ENCODE data around the gene FBXL17. TPM values are rescaled to one million over a fixed set of nuclear protein-coding genes. Genes with fewer than 3 reads are reported as not detected.

FBXL17 gene
- total and polyA plus RNA-seq, 4 donors, result 2.1 to 14.1 (median 6.3) TPM

DNA sequence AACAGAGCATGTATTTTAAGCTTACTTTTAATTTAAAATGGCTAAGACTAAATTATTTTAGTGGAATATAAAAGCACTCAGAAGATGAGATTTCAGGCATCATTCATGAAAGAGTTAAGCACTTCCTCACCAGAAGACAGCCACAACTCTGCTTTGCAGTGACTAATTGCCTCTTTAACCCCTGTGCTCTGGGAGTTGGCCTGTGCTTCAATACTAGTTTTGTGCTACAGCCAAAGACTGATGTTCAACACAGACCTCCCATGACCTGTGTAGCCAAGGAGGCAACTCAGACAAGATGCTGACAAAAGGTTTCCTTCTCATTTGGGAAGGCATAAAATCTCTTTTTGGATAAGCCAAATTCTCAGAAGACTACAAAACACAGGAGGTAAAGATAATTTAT is 353.5 kb downstream of the FBXL17 start (continued):
- no peak for TF ChIP-seq JUND (IDR thresholded peaks at IDR 0.05)
- TF ChIP-seq, protein P1, sequence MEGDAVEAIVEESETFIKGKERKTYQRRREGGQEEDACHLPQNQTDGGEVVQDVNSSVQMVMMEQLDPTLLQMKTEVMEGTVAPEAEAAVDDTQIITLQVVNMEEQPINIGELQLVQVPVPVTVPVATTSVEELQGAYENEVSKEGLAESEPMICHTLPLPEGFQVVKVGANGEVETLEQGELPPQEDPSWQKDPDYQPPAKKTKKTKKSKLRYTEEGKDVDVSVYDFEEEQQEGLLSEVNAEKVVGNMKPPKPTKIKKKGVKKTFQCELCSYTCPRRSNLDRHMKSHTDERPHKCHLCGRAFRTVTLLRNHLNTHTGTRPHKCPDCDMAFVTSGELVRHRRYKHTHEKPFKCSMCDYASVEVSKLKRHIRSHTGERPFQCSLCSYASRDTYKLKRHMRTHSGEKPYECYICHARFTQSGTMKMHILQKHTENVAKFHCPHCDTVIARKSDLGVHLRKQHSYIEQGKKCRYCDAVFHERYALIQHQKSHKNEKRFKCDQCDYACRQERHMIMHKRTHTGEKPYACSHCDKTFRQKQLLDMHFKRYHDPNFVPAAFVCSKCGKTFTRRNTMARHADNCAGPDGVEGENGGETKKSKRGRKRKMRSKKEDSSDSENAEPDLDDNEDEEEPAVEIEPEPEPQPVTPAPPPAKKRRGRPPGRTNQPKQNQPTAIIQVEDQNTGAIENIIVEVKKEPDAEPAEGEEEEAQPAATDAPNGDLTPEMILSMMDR (IDR thresholded peaks at IDR 0.05; ENCODE audit: low read depth, low read length, missing input control), result no peak
- TF ChIP-seq FOXA2 (IDR thresholded peaks at IDR 0.05), result no peak
- TF ChIP-seq RXRA (IDR thresholded peaks at IDR 0.05), result no peak

DNA sequence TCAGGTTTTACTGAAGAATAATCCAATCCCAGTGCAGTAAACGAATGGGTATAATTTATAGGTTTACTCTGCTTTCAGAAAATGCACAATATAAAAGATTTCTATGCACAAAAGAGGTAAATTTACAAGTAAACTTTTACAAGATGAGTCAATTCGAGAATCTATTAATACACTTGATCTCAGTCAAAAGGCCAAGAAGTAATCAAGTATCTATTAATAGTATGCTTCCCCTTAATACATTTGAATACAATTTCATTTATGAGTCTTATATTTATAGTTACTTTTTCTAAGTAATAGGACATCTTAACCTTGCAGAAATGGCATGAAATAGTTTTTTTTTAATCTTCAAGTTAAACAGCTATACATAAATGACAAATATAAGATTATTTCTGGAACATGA is 355.9 kb downstream of the FBXL17 start:
- no peak overlapping the region for H3K4me3 ChIP-seq (ENCODE audit: low read depth in 1 of 3, low read length in 3 of 3)
- no peaks in the 10 kb centered on the region for H3K27me3 ChIP-seq (ENCODE audit: control insufficient read depth in 4 of 4, insufficient read depth in 4 of 4, low read length in 3 of 4)
- no peaks in the 10 kb centered on the region for H3K36me3 ChIP-seq (ENCODE audit: control insufficient read depth in 4 of 4, insufficient read depth in 3 of 4, low read depth in 1 of 4, low read length in 3 of 4)
- no peak overlapping the region for H3K9ac ChIP-seq (ENCODE audit: low read depth in 1 of 2, low read length in 2 of 2)
- H3K9me3 ChIP-seq (ENCODE audit: control insufficient read depth in 4 of 4, low read length in 3 of 4), result no peaks in the 10 kb centered on the region
- 93% methylated on average over 2 of the region's 2 CpGs for WGBS
- DNase-seq (ENCODE audit: low spot score), result no peak
- TF ChIP-seq, protein P2, sequence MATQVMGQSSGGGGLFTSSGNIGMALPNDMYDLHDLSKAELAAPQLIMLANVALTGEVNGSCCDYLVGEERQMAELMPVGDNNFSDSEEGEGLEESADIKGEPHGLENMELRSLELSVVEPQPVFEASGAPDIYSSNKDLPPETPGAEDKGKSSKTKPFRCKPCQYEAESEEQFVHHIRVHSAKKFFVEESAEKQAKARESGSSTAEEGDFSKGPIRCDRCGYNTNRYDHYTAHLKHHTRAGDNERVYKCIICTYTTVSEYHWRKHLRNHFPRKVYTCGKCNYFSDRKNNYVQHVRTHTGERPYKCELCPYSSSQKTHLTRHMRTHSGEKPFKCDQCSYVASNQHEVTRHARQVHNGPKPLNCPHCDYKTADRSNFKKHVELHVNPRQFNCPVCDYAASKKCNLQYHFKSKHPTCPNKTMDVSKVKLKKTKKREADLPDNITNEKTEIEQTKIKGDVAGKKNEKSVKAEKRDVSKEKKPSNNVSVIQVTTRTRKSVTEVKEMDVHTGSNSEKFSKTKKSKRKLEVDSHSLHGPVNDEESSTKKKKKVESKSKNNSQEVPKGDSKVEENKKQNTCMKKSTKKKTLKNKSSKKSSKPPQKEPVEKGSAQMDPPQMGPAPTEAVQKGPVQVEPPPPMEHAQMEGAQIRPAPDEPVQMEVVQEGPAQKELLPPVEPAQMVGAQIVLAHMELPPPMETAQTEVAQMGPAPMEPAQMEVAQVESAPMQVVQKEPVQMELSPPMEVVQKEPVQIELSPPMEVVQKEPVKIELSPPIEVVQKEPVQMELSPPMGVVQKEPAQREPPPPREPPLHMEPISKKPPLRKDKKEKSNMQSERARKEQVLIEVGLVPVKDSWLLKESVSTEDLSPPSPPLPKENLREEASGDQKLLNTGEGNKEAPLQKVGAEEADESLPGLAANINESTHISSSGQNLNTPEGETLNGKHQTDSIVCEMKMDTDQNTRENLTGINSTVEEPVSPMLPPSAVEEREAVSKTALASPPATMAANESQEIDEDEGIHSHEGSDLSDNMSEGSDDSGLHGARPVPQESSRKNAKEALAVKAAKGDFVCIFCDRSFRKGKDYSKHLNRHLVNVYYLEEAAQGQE (IDR thresholded peaks at IDR 0.05), result no peak
- TF ChIP-seq, protein P3, sequence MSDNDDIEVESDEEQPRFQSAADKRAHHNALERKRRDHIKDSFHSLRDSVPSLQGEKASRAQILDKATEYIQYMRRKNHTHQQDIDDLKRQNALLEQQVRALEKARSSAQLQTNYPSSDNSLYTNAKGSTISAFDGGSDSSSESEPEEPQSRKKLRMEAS (IDR thresholded peaks at IDR 0.05), result no peak
- TF ChIP-seq FOXA2 (IDR thresholded peaks at IDR 0.05) (no peak), SP1 (IDR thresholded peaks at IDR 0.05) (no peak), RXRA (IDR thresholded peaks at IDR 0.05) (no peak), EGR1 (IDR thresholded peaks at IDR 0.05; ENCODE audit: low read depth in 2 of 2) (no peak), JUND (IDR thresholded peaks at IDR 0.05) (no peak), FOXA1 (IDR thresholded peaks at IDR 0.05) (no peak), GABPA (IDR thresholded peaks at IDR 0.05 in 1 of 2, conservative IDR thresholded peaks at IDR 0.05 in 1 of 2) (no peak), HNF4G (IDR thresholded peaks at IDR 0.05) (no peak), HNF4A (conservative IDR thresholded peaks at IDR 0.05) (no peak), TAF1 (conservative IDR thresholded peaks at IDR 0.05) (no peak), YY1 (IDR thresholded peaks at IDR 0.05) (no peak), NR2F2 (IDR thresholded peaks at IDR 0.05) (no peak), RAD21 (IDR thresholded peaks at IDR 0.05) (no peak)
- TF ChIP-seq, protein P4, sequence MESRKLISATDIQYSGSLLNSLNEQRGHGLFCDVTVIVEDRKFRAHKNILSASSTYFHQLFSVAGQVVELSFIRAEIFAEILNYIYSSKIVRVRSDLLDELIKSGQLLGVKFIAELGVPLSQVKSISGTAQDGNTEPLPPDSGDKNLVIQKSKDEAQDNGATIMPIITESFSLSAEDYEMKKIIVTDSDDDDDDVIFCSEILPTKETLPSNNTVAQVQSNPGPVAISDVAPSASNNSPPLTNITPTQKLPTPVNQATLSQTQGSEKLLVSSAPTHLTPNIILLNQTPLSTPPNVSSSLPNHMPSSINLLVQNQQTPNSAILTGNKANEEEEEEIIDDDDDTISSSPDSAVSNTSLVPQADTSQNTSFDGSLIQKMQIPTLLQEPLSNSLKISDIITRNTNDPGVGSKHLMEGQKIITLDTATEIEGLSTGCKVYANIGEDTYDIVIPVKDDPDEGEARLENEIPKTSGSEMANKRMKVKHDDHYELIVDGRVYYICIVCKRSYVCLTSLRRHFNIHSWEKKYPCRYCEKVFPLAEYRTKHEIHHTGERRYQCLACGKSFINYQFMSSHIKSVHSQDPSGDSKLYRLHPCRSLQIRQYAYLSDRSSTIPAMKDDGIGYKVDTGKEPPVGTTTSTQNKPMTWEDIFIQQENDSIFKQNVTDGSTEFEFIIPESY (IDR thresholded peaks at IDR 0.05), result no peak
- TF ChIP-seq, protein P1 (IDR thresholded peaks at IDR 0.05; ENCODE audit: low read depth, low read length, missing input control), result no peak
- TF ChIP-seq, protein P5, sequence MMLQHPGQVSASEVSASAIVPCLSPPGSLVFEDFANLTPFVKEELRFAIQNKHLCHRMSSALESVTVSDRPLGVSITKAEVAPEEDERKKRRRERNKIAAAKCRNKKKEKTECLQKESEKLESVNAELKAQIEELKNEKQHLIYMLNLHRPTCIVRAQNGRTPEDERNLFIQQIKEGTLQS (IDR thresholded peaks at IDR 0.05), result no peak
- no peaks in the 10 kb centered on the region for H3K4me1 ChIP-seq (ENCODE audit: control insufficient read depth in 4 of 4, insufficient read depth in 4 of 4, low read length in 3 of 4)
- no peak overlapping the region for H3K27ac ChIP-seq (ENCODE audit: low read depth in 1 of 2, low read length in 2 of 2)

Data from liver (tissue), 9 donors.